Measurements from ENCODE around the gene OPCML.

GRCh38 chr11:132669949-132670348, 862.4 kb downstream of the OPCML start:
- no peak for TF ChIP-seq CTCF (IDR thresholded peaks at IDR 0.05; ENCODE audit: insufficient read depth, low read length, poor library complexity, severe bottlenecking)
- TF ChIP-seq EZH2phosphoT487 (conservative IDR thresholded peaks at IDR 0.05; ENCODE audit: low read length): no peak
